Left renal pelvis (tissue), 4 donors: ENCODE results near the gene AMOTL2. TPM values are rescaled to one million over a fixed set of nuclear protein-coding genes. Genes with fewer than 3 reads are reported as not detected.

Experiments used
- DNase-seq, 4 donors: peaks; one replicate each; pipeline ENCODE4 v3.0.0-alpha.2; 2013; ENCODE audit warnings: low read depth in 4 of 4, low spot score in 3 of 4
- polyA plus RNA-seq, 4 donors: library from polyadenylated mRNA; unstranded; fragments of 120-200 nt; gene quantifications; one replicate each; pipeline ENCODE4 v1.2.1, GENCODE V29; 2013; ENCODE audit not compliant: insufficient read length in 4 of 4

AMOTL2 gene
- polyA plus RNA-seq, 4 donors: 80.3 to 104 (median 88.3) TPM

- no peak for DNase-seq
These were observed 37.2 kb downstream of the AMOTL2 start for GRCh38 chr3:134337071-134337482.

GRCh38 chr3:134336587-134336986, 37.7 kb downstream of the AMOTL2 start:
- no peak for DNase-seq

DNA sequence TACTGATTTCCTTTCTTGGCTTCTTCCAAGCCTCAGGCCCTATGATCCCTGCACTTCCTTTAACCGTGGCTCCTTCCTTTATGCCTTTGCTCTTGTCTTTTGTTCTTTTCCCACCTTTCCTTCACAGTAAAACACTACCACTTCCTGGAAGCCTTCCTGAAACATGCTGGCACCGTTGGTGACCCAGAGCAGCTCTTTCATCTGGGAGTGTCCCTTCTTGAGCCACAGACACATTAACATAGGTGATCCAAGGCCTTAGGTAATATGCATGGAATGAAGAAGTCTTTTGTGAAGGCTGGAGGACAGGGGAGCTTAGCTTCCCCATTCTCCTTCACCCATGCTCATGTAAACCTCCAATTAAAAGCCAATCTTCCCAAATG, 39.4 kb downstream of the AMOTL2 start:
- DNase-seq: no peak

- DNase-seq: no peak
These were observed 39.9 kb downstream of the AMOTL2 start for GRCh38 chr3:134334231-134334900.

DNA sequence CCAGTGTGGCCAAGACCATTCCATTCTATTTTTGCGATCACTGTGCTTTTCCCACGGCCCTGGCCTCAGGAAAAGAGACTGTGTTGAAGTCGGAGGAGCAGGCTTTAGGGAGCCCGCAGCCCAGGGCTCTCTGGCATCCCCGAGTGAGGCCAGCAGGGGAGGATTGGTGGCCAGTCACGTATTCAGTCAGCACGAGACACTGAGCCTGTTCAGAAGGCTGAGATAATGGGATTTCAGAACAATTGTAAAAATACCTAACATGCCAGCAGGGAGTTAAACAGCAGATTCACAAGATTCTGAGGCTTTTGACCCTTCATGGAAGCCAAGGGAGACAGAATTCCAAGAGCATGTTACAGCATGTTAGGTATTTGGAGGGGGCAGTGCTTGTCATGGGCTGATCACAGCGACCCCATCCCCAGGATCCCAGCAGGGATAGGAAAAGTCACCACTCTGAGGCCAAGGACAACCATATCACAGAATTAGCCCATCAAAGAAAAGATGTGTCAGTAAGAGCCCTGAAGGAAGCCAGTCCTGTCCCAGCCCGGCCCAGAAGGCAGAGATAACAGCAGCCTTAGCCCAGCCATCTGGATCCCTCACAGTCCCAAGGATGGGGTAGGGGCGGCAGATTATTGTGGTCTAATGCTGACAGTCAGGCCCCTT, 40.6 kb downstream of the AMOTL2 start:
- no peak for DNase-seq

- no peak for DNase-seq
These were observed 41.9 kb downstream of the AMOTL2 start for GRCh38 chr3:134332344-134332743.

GRCh38 chr3:134331811-134332199, 42.4 kb downstream of the AMOTL2 start:
- DNase-seq: no peak

GRCh38 chr3:134330883-134331810, 43.1 kb downstream of the AMOTL2 start:
- no peak for DNase-seq

DNA sequence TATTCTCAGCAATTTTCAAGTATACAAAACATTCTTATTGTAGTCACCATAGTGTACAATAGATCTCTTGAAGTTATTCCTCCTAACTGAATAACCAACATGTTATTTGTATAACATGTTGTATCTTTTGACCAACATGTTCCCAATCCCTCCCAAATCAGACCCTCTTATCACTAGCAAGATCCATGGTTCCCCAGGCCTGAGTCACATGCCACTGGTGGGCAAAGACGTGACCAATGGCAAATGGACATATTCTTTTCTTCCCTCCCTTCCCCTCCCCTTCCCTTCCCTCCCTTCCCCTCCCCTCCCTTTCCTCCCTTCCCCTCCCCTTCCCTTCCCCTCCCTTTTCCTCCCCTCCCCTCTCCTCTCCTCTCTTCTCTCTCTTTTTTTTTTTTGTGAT, 45.4 kb downstream of the AMOTL2 start:
- no peak for DNase-seq

DNA sequence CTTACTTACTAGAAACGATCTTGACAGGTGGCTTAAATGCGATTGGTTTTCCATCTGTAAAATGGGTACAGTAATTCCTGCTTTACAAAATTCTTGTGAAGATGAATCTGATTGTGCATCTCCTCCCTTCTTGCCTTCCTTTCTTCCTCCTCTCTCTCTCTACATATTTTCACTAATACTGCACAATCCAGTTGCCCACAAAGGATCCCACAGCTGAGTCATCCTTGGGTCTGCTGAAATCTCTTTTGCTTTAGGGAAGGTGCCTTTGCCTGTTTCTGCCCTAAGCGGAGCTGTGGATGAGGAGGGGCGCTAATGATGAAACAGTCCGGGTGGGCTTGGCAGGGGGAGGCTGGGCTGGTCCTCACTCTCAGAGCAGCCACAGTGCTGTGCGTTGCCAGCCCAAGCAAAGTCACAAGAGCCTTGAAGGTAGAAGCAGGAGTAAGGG, 46.1 kb downstream of the AMOTL2 start:
- no peak for DNase-seq

GRCh38 chr3:134327594-134327975, 46.7 kb downstream of the AMOTL2 start:
- DNase-seq: no peak

DNA sequence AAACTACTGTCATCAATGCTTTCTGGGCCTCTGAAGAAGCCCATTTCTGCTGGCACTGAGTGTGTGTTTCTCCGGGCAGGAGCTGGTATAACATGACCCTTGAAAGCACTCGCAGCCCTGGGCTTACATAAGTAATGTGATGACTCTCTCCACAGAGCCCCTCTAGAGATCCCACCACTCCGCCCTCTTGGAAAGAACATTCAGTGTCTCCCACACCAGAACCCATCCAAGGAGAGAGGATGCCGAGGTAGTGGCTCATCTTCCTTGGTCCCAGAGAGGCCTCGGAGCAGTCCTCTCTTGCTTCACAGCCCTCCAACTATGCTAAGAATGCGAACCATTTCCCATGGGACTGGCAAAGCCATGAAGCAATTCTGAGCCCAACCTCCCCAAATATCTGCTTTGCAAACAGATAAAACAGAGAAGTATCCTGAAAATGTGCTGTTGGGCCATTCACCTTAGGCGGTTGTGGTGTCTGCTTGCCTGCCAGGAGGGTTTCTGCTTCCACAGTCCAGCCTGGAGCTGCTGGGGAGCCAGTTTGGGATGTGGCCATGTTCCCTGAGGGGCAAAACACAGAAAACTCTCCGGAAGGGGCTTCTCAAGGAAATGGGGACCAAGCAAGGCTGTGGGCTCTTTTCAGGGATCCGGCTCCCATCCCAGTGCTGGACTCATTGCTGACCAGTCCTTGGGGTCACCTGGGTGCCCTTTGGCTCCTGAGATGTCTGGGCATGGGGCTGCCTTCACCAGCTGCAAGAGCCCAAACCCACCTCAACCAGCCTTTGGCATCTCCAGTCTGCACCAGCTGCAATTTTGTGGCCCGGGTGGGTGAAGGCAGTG, 47.3 kb downstream of the AMOTL2 start:
- DNase-seq: no peak

- no peak for DNase-seq
These were observed 48.1 kb downstream of the AMOTL2 start for GRCh38 chr3:134326126-134326525.

DNA sequence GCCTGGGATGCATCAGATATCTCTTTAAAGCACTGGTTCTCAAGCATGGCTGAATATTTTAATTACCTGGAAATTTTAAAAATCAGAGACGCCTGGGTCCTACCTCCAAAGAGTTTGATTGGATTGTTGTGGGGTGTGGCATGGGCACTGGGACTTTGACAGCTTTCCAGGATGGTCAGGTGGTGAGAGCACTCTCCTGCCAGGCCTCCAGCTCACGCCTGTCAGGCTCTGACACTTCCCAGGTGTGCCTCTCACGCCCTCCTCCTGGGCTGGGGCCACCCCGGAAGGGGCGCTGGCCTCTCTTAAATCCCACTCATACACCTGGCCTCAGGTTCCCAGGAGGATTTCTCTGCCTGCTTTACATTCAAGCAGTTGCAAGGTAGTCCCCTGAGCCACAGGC, 48.5 kb downstream of the AMOTL2 start:
- DNase-seq: no peak

DNA sequence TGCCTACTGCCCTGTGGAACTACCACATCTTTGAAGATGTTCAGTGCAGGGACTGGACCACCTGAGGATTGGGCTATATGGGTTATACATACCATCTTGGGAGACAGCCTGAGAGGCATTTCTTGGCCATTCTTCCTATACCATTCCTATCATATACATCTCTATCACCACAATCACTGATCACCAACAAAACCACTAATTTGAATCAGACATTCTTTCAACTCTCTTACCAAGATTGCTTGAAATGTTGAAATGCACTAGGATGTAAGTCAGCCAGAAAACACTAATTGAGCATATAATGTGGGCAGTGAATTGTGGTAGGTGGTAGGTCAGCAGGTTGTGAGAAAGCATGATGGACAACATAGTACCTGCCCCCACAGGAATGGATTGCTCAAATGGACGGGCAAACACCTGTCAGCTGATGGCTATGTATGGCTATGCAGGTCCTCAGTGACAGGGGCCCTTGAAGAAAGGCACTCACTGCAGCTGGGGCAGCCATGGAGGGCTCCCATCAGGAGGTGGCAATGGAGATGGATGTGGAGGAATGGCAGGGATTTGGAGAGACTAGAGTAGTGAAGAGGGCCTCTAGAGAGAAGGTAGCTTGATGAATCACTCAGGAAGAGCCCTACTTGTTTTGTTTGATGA, 49.1 kb downstream of the AMOTL2 start:
- no peak for DNase-seq

DNA sequence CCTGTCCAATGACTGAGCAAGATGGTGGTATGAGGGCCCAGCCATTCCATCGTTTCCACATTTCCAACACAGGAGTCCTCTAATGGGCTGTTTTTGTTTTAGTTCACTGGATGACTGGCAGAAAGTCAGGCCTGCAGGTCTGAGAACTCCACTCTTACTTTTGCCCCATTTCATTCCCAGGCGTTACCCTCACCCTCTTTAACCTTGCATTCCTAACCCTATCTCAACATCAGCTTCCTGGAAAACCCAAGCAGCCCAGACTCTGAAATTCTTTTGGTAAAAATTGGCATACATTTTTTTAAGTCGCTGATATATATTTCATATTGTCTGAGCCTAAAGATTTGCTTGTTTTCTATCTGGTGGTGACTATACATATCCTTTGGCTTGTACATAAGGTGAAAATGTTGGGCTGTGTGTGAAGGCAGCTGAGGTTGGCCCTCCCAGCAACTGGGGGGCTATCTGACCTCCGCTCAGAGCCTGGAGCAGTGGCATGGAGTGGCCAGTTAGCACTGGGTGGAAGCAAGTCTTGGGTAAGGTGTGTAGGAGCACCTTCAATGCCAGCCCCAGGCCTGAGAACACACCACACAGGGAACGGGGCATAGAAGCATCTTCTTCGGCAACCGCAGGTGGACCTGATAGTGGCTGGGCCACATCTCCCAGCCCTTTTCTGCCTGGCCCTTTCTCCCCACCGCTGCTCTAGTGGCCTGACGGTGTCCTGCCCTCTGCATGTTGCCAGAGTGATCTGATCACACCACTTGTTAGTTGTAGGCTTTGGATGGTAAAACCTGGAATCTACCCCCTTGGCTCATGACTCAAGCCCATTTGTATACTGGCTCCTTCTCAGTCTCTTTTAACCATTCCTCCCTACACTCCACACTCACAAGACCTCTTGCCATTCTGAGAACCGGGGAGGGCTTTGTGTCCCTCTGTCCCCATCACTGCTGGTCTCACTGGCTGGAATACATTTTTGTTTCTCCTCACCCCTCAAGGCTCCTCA, 50.0 kb downstream of the AMOTL2 start:
- no peak for DNase-seq

DNA sequence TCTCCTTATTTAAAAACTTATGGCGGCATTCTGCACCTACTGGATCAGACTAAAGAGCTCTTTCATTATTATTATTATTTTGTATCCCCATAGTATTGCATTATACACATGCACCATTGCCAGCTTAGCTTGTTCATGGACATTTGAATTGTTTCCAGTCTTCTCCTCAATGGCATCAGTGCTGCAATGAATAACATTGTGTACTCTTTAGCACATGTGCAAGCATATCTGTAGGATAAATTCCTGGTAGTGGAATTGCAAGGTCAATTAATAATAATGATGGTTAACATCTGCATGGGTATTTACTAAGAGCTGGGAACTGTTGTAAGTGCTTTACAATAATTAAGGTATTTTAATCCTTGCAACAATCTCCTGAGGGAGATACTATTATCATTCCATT, 52.0 kb downstream of the AMOTL2 start:
- DNase-seq: no peak

DNA sequence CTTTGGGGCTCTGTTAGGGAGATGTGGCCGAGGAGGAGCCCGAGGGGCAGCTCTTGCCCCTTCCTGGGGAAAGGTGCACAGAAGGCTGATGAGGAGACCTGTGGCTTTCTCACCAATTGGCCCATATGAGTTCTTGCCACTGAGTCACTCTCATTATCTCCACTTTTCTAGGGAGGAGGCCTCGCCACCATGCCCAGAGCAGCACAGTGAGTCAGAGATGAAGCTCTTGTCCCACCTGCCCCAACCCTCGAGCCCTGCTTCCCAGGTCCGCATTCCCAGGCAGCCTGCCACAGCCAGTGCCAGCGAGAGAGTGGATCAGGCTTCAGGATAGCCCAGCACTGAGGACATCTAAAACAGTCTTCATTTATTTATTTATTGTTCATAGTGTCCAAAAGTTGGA, 53.5 kb downstream of the AMOTL2 start:
- no peak for DNase-seq

DNA sequence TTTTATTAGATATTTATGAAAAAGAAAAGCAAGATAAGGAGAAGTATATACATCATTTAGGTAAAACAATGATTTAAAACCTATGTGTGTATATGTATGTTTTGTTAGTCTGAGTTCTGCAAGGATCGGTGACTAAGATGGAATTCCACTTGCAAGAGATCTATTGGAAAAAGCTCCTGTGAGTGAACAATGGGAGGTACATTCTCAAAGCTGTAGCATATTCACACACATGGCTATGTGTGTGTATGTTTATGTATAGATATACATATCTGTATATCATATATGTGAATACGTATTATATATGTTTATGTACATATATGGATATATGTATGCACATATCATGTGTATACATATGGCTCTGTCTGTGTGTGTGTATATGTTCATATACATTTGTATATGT, 54.3 kb downstream of the AMOTL2 start:
- DNase-seq: no peak
